ENCODE data around the gene RHOB. TPM values are rescaled to one million over a fixed set of nuclear protein-coding genes. Genes with fewer than 3 reads are reported as not detected.
A peak's percentile ranks its signal among the peaks of the same experiment; 100 is the strongest.

The RHOB gene
- total and polyA plus RNA-seq, 2 of the 13 experiments (the other 11 are each of a cell fraction or from before 2014, with no cell fraction given): 192 to 268 TPM

DNA sequence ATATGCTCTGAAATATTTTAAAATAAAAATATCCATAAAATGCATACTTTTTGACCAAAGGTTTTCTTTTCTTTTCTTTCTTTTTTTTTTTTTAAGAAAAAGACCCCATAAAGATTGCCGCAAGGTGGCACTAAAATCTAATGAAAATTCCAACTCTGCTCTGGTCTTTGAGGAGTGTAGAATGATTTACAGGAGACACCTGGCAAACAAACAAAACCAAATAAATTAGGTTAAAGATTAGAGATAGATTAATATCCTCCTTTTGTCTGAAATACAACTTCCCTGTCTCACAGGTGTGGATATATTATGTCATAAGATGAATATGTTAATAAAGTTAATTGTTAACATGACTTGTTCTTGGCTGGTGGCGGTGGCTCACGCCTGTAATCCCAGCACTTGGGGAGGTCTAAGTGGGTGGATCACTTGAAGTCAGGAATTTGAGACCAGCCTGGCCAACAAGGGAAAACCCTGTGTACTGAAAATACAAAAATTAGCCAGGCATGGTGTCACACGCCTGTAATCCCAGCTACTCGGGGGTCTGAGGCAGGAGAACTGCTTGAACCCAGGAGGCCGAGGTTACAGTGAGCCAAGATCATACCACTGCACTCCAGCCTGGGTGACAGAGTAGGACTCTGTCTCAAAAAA is 3.5 kb upstream of the RHOB start (continued):
- TF ChIP-seq, protein P1, sequence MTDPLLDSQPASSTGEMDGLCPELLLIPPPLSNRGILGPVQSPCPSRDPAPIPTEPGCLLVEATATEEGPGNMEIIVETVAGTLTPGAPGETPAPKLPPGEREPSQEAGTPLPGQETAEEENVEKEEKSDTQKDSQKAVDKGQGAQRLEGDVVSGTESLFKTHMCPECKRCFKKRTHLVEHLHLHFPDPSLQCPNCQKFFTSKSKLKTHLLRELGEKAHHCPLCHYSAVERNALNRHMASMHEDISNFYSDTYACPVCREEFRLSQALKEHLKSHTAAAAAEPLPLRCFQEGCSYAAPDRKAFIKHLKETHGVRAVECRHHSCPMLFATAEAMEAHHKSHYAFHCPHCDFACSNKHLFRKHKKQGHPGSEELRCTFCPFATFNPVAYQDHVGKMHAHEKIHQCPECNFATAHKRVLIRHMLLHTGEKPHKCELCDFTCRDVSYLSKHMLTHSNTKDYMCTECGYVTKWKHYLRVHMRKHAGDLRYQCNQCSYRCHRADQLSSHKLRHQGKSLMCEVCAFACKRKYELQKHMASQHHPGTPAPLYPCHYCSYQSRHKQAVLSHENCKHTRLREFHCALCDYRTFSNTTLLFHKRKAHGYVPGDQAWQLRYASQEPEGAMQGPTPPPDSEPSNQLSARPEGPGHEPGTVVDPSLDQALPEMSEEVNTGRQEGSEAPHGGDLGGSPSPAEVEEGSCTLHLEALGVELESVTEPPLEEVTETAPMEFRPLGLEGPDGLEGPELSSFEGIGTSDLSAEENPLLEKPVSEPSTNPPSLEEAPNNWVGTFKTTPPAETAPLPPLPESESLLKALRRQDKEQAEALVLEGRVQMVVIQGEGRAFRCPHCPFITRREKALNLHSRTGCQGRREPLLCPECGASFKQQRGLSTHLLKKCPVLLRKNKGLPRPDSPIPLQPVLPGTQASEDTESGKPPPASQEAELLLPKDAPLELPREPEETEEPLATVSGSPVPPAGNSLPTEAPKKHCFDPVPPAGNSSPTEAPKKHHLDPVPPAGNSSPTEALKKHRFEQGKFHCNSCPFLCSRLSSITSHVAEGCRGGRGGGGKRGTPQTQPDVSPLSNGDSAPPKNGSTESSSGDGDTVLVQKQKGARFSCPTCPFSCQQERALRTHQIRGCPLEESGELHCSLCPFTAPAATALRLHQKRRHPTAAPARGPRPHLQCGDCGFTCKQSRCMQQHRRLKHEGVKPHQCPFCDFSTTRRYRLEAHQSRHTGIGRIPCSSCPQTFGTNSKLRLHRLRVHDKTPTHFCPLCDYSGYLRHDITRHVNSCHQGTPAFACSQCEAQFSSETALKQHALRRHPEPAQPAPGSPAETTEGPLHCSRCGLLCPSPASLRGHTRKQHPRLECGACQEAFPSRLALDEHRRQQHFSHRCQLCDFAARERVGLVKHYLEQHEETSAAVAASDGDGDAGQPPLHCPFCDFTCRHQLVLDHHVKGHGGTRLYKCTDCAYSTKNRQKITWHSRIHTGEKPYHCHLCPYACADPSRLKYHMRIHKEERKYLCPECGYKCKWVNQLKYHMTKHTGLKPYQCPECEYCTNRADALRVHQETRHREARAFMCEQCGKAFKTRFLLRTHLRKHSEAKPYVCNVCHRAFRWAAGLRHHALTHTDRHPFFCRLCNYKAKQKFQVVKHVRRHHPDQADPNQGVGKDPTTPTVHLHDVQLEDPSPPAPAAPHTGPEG (CRISPR knock-in tag; IDR thresholded peaks at IDR 0.05): no peak
- TF ChIP-seq, protein P2, sequence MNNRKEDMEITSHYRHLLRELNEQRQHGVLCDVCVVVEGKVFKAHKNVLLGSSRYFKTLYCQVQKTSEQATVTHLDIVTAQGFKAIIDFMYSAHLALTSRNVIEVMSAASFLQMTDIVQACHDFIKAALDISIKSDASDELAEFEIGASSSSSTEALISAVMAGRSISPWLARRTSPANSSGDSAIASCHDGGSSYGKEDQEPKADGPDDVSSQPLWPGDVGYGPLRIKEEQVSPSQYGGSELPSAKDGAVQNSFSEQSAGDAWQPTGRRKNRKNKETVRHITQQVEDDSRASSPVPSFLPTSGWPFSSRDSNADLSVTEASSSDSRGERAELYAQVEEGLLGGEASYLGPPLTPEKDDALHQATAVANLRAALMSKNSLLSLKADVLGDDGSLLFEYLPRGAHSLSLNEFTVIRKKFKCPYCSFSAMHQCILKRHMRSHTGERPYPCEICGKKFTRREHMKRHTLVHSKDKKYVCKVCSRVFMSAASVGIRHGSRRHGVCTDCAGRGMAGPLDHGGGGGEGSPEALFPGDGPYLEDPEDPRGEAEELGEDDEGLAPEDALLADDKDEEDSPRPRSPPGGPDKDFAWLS (CRISPR knock-in tag; IDR thresholded peaks at IDR 0.05; ENCODE audit: borderline replicate concordance): no peak
- TF ChIP-seq ZNF383 (CRISPR knock-in tag; IDR thresholded peaks at IDR 0.05; ENCODE audit: borderline replicate concordance) (no peak), ZNF879 (CRISPR knock-in tag; IDR thresholded peaks at IDR 0.05) (no peak), SUZ12 (IDR thresholded peaks at IDR 0.05; ENCODE audit: low read depth, low read length) (no peak), KLF9 (CRISPR knock-in tag; IDR thresholded peaks at IDR 0.05; ENCODE audit: low read depth) (0 out of 2 replicates have a peak, but pooled peaks have one; percentile 37), WIZ (CRISPR knock-in tag; IDR thresholded peaks at IDR 0.05) (no peak), REPIN1 (CRISPR knock-in tag; IDR thresholded peaks at IDR 0.05; ENCODE audit: borderline replicate concordance, low read depth) (peak; percentile 61; the same call in 1 of the 2 replicates), ZNF724P (CRISPR knock-in tag; IDR thresholded peaks at IDR 0.05; ENCODE audit: borderline replicate concordance) (peak; percentile 61; the same call in 1 of the 2 replicates), PHF5A (CRISPR knock-in tag; IDR thresholded peaks at IDR 0.05; ENCODE audit: low read depth, unreplicated experiment) (no peak), HOXA3 (CRISPR knock-in tag; IDR thresholded peaks at IDR 0.05) (0 out of 2 replicates have a peak, but pooled peaks have one; percentile 29), TBX2 (CRISPR knock-in tag; IDR thresholded peaks at IDR 0.05; ENCODE audit: borderline replicate concordance) (peak; percentile 61; the same call in 1 of the 2 replicates)
- TF ChIP-seq, protein P3, sequence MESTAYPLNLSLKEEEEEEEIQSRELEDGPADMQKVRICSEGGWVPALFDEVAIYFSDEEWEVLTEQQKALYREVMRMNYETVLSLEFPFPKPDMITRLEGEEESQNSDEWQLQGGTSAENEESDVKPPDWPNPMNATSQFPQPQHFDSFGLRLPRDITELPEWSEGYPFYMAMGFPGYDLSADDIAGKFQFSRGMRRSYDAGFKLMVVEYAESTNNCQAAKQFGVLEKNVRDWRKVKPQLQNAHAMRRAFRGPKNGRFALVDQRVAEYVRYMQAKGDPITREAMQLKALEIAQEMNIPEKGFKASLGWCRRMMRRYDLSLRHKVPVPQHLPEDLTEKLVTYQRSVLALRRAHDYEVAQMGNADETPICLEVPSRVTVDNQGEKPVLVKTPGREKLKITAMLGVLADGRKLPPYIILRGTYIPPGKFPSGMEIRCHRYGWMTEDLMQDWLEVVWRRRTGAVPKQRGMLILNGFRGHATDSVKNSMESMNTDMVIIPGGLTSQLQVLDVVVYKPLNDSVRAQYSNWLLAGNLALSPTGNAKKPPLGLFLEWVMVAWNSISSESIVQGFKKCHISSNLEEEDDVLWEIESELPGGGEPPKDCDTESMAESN (CRISPR knock-in tag; conservative IDR thresholded peaks at IDR 0.05): 0 out of 2 replicates have a peak, but pooled peaks have one; percentile 33
- TF ChIP-seq, protein P4, sequence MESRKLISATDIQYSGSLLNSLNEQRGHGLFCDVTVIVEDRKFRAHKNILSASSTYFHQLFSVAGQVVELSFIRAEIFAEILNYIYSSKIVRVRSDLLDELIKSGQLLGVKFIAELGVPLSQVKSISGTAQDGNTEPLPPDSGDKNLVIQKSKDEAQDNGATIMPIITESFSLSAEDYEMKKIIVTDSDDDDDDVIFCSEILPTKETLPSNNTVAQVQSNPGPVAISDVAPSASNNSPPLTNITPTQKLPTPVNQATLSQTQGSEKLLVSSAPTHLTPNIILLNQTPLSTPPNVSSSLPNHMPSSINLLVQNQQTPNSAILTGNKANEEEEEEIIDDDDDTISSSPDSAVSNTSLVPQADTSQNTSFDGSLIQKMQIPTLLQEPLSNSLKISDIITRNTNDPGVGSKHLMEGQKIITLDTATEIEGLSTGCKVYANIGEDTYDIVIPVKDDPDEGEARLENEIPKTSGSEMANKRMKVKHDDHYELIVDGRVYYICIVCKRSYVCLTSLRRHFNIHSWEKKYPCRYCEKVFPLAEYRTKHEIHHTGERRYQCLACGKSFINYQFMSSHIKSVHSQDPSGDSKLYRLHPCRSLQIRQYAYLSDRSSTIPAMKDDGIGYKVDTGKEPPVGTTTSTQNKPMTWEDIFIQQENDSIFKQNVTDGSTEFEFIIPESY (CRISPR knock-in tag; IDR thresholded peaks at IDR 0.05): 0 out of 2 replicates have a peak, but pooled peaks have one; percentile 61
- TF ChIP-seq, protein P5, sequence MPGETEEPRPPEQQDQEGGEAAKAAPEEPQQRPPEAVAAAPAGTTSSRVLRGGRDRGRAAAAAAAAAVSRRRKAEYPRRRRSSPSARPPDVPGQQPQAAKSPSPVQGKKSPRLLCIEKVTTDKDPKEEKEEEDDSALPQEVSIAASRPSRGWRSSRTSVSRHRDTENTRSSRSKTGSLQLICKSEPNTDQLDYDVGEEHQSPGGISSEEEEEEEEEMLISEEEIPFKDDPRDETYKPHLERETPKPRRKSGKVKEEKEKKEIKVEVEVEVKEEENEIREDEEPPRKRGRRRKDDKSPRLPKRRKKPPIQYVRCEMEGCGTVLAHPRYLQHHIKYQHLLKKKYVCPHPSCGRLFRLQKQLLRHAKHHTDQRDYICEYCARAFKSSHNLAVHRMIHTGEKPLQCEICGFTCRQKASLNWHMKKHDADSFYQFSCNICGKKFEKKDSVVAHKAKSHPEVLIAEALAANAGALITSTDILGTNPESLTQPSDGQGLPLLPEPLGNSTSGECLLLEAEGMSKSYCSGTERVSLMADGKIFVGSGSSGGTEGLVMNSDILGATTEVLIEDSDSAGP (CRISPR knock-in tag; IDR thresholded peaks at IDR 0.05; ENCODE audit: borderline replicate concordance): no peak
